Panc1 (cell line): ENCODE measurements around the gene HESX1. TPM values are rescaled to one million over a fixed set of nuclear protein-coding genes. Genes with fewer than 3 reads are reported as not detected.

Source experiments
- ATAC-seq: fragments of 200-7000 bp; cut with Tn5 transposase; 2 replicates; pipeline ENCODE4 v1.9.1; 2020; ENCODE audit warnings: mild to moderate bottlenecking, moderate library complexity
- BruUV-seq: library from RNA; stranded (reverse); fragments of 400-500 nt; replicated peaks from 2 replicates; lab custom pipeline; 2021; lab: Mats Ljungman, UMichigan
- CTCF ChIA-PET: fragments of 300-600 bp; sonication (Branson Sonifier 250); formaldehyde crosslinking; loops from one replicate; lab custom pipeline; 2022; ENCODE audit warnings: antibody characterized with exemption; lab: Charles Lee
- POLR2A ChIA-PET: fragments of 300-600 bp; sonication (Branson Sonifier 250); formaldehyde crosslinking; loops from one replicate; lab custom pipeline; 2022; ENCODE audit warnings: antibody characterized with exemption; lab: Charles Lee
- DNase-seq: peaks from one replicate; pipeline ENCODE4 v3.0.0-alpha.2; 2010; ENCODE audit warnings: low read depth, low spot score
- H3K27ac ChIP-seq: 2 replicates; pipeline ENCODE4 v1.5.1; 2011; ENCODE audit warnings: mild to moderate bottlenecking, low read length, inconsistent platforms
- H3K27me3 ChIP-seq: fragments of 200-500 bp; sonication (Bioruptor generic); 2 replicates; pipeline ENCODE4 v1.6.0; 2014; ENCODE audit warnings: low read length, inconsistent platforms; ENCODE audit not compliant: control insufficient read depth, insufficient read depth
- H3K36me3 ChIP-seq: fragments of 200-500 bp; sonication (Bioruptor generic); 2 replicates; pipeline ENCODE4 v1.5.1; 2014; ENCODE audit warnings: inconsistent platforms, mild to moderate bottlenecking, low read length, moderate library complexity; ENCODE audit not compliant: control insufficient read depth, insufficient read depth
- H3K4me1 ChIP-seq: 2 replicates; pipeline ENCODE4 v1.5.1; 2011; ENCODE audit warnings: inconsistent platforms, mild to moderate bottlenecking, low read length, moderate library complexity; ENCODE audit not compliant: control insufficient read depth, insufficient read depth
- H3K4me3 ChIP-seq, 2 experiments: 2 replicates each; pipeline ENCODE4 v1.5.1; 2011 to 2012; ENCODE audit warnings: low read depth in 2 of 2, low read length in 2 of 2, mild to moderate bottlenecking in 2 of 2, inconsistent platforms in 1 of 2, moderate library complexity in 1 of 2
- H3K9me3 ChIP-seq: fragments of 200-500 bp; sonication (Bioruptor generic); 2 replicates; pipeline ENCODE4 v1.5.1; 2014; ENCODE audit warnings: low read depth, mild to moderate bottlenecking, inconsistent platforms, low read length, moderate library complexity; ENCODE audit not compliant: control insufficient read depth, insufficient read depth
- POLR2AphosphoS5 ChIP-seq: IDR thresholded peaks from 2 replicates; pipeline ENCODE4 v1.6.1; 2012; ENCODE audit warnings: mild to moderate bottlenecking, low read depth, low read length, moderate library complexity
- SIN3A ChIP-seq: IDR thresholded peaks from 2 replicates; pipeline ENCODE4 v1.6.1; 2012; ENCODE audit warnings: low read depth, mild to moderate bottlenecking, low read length, moderate library complexity, borderline replicate concordance; ENCODE audit not compliant: insufficient read depth
- TCF7L2 ChIP-seq: IDR thresholded peaks from 2 replicates; pipeline ENCODE4 v1.6.1; 2011; ENCODE audit warnings: mild to moderate bottlenecking, low read depth, low read length, inconsistent platforms
- in situ Hi-C: cut with HindIII; loops from 2 replicates; pipeline ENCODE4 v1.10.0; 2016; ENCODE audit warnings: low sequenced_read_pairs, low pct_unique_long_range_greater_than_20kb
- intact Hi-C: fragments of 100-400 bp; cut with micrococcal nuclease; formaldehyde crosslinking; loops from one replicate; pipeline ENCODE4 v1.10.0; 2022; ENCODE audit not compliant: unreplicated experiment
- total RNA-seq: library from RNA; stranded (reverse); gene quantifications from one replicate; pipeline ENCODE4 v1.2.1, GENCODE V29; 2021; ENCODE audit not compliant: unreplicated experiment
- TF ChIP-seq, protein P1 (sequence below), 2 experiments: IDR thresholded peaks; 2 replicates each; pipeline ENCODE4 v1.6.1; 2011 to 2012; ENCODE audit warnings: low read depth in 2 of 2, control low read depth in 1 of 2, low read length in 1 of 2, mild to moderate bottlenecking in 1 of 2, moderate library complexity in 1 of 2; ENCODE audit not compliant: insufficient read depth in 1 of 2
- TF ChIP-seq, protein P2 (sequence below): fragments of 450-650 bp; IDR thresholded peaks from 2 replicates; pipeline ENCODE4 v1.5.1; 2017; ENCODE audit warnings: mild to moderate bottlenecking

Gene HESX1
- total RNA-seq, 1 experiment from 2014 or later: 1.1 TPM

DNA sequence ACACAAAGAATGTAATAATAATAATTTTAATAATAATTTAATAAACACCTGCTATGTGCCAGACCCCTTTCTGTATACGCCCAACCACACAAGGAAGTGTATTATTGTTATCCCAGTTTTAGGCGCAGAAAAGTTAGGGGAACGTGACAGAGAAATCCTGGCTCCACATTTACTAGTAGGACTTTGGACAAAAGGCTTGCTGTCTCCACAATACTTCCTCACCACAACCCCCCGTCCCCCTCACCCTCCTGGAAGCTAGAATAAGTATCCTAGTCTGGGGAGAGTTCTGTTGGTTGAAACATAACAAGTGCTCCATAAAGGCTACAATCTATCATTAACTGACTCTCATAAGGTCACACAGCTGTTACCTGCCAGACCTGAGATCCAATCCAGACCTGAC, 34.1 kb downstream of the HESX1 start:
- H3K36me3 ChIP-seq: no peaks in the 10 kb centered on the region
- H3K4me1 ChIP-seq: peaks cover 2% of the 10 kb centered on the region; the same call in 1 of the 2 replicates
- DNase-seq (no peak), ATAC-seq (no peak)
- H3K27me3 ChIP-seq: no peaks in the 10 kb centered on the region
- intact Hi-C loops (no loop called here), in situ Hi-C loops (no loop called here)
- POLR2A ChIA-PET: interaction anchor here (0.6 kb wide), 1 partner anchor 31 kb away, joined by 5 read pairs; no protein-coding TSS in a partner anchor
- no peak overlapping the region for H3K27ac ChIP-seq
- no TSS peak for BruUV-seq
- no peaks in the 10 kb centered on the region for H3K9me3 ChIP-seq
- CTCF ChIA-PET: no interaction called here
- TF ChIP-seq, protein P1, sequence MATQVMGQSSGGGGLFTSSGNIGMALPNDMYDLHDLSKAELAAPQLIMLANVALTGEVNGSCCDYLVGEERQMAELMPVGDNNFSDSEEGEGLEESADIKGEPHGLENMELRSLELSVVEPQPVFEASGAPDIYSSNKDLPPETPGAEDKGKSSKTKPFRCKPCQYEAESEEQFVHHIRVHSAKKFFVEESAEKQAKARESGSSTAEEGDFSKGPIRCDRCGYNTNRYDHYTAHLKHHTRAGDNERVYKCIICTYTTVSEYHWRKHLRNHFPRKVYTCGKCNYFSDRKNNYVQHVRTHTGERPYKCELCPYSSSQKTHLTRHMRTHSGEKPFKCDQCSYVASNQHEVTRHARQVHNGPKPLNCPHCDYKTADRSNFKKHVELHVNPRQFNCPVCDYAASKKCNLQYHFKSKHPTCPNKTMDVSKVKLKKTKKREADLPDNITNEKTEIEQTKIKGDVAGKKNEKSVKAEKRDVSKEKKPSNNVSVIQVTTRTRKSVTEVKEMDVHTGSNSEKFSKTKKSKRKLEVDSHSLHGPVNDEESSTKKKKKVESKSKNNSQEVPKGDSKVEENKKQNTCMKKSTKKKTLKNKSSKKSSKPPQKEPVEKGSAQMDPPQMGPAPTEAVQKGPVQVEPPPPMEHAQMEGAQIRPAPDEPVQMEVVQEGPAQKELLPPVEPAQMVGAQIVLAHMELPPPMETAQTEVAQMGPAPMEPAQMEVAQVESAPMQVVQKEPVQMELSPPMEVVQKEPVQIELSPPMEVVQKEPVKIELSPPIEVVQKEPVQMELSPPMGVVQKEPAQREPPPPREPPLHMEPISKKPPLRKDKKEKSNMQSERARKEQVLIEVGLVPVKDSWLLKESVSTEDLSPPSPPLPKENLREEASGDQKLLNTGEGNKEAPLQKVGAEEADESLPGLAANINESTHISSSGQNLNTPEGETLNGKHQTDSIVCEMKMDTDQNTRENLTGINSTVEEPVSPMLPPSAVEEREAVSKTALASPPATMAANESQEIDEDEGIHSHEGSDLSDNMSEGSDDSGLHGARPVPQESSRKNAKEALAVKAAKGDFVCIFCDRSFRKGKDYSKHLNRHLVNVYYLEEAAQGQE (IDR thresholded peaks at IDR 0.05; ENCODE audit: insufficient read depth in 1 of 2, low read depth in 2 of 2, low read length in 1 of 2): no peak
- TF ChIP-seq, protein P2, sequence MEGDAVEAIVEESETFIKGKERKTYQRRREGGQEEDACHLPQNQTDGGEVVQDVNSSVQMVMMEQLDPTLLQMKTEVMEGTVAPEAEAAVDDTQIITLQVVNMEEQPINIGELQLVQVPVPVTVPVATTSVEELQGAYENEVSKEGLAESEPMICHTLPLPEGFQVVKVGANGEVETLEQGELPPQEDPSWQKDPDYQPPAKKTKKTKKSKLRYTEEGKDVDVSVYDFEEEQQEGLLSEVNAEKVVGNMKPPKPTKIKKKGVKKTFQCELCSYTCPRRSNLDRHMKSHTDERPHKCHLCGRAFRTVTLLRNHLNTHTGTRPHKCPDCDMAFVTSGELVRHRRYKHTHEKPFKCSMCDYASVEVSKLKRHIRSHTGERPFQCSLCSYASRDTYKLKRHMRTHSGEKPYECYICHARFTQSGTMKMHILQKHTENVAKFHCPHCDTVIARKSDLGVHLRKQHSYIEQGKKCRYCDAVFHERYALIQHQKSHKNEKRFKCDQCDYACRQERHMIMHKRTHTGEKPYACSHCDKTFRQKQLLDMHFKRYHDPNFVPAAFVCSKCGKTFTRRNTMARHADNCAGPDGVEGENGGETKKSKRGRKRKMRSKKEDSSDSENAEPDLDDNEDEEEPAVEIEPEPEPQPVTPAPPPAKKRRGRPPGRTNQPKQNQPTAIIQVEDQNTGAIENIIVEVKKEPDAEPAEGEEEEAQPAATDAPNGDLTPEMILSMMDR: no peak
- TF ChIP-seq TCF7L2: no peak
- no peak for TF ChIP-seq SIN3A
- no peak for TF ChIP-seq POLR2AphosphoS5
- no peak overlapping the region for H3K4me3 ChIP-seq

DNA sequence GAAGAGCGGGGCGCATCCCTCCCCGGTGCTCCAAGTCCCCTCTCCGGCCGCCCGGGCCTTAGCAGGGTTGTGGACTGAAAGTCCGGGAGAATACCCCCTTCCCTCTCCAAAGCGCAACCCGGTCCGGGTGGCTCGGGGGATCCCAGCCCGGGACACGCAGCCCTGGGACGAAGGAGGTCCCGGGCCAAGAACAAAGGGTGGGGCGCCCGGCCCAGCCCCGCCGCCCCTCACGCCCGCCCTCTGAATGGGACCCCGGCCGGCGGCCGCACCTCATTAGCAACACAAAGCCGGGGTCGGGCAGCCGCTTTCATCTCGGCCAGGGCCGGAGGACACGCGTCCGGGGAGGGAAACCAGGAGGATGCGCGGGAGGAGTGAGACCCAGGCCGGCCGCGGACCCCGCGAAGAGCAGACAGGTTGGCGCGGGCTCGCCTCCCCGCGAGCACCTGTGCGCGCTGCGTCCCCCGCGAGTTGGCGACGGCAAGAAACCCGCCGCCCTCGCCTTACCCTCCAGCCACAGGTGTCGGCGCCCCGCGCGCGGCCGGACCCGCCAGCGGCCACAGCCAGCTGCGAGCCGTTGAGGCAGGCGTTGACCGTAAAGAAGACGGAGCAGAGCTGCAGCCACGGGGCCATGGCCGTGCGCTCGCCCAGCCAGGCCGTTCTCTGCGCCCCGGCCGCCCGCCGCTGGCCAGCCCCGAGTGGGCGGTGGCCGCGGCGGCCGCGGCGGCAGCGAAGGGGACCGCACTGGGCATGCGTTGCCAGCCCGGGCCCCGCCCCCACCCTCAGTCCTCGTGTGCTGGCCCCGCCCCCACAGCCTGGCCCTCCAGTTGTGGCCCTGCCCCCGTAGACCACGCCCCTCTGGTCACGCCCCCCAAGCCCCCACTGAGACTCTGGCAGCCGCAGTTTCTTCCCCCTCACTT, 34.9 kb downstream of the HESX1 start, which contains the start of gene IL17RD:
Gene IL17RD (minus strand): TSS at position 697 of the 917 bp plus-strand sequence. CDS start 67 bp downstream, at position 630.
- ATAC-seq (peak; percentile 89), DNase-seq (no peak)
- TF ChIP-seq TCF7L2: peak; percentile 67; the same call in 1 of the 2 replicates
- TF ChIP-seq, protein P1 (IDR thresholded peaks at IDR 0.05; ENCODE audit: insufficient read depth in 1 of 2, low read depth in 2 of 2, low read length in 1 of 2): no peak
- no TSS peak for BruUV-seq
- intact Hi-C loops: no loop called here
- Histone ChIP-seq H3K4me1 (no peaks in the 10 kb centered on the region; the same call in 1 of the 2 replicates), H3K27me3 (no peaks in the 10 kb centered on the region), H3K27ac (no peak within 1 kb of the TSS), H3K4me3 (peak within 1 kb of the TSS; percentile 56 to 60), H3K9me3 (no peaks in the 10 kb centered on the region), H3K36me3 (no peaks in the 10 kb centered on the region)
- in situ Hi-C loops: no loop called here
- CTCF ChIA-PET: no interaction called here
- POLR2A ChIA-PET: interaction anchor here (0.6 kb wide), 2 partner anchors 31 to 68 kb away, joined by 5 to 9 read pairs; no protein-coding TSS in a partner anchor
